ENCODE measurements around the gene GAS1.

- no peak for TF ChIP-seq ZNF274 (IDR thresholded peaks at IDR 0.05; ENCODE audit: low read depth, low read length)
- no peak for TF ChIP-seq YY1 (IDR thresholded peaks at IDR 0.05; ENCODE audit: insufficient read depth, insufficient read length)
- no peak for TF ChIP-seq SUZ12 (IDR thresholded peaks at IDR 0.05; ENCODE audit: extremely low read depth, insufficient read depth, insufficient read length)
Observed at GRCh38 chr9:86943201-86944113, 3.8 kb downstream of the GAS1 start.

Measured in NT2/D1 (cell line).